ENCODE data around the gene GLIPR1L2. TPM values are rescaled to one million over a fixed set of nuclear protein-coding genes. Genes with fewer than 3 reads are reported as not detected.

Gene GLIPR1L2
- total RNA-seq, 1 donor from 2014 or later, result 0.25 TPM

DNA sequence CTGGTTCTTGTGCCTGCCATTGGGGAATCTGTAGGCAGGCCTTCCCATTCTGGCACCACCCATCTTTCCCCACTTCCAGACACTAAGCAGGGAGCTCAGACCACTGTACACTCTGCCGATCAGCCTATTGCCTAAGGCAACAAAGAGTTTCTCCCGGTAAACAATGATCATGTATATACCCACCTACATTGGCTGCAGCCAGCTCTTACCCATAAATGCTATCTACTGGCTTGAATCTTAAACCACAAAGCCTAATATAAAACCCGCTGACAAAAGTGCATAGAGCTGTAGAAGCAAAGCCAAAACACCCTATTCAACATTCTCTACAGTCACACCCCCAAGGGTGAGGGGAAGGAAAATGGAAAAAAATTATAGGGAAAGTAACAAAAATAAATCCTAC lies 68.9 kb downstream of the GLIPR1L2 start:
- no peaks in the 10 kb centered on the region for H3K79me2 ChIP-seq (ENCODE audit: insufficient read depth, low read length)

GRCh38 chr12:75460204-75460603 lies 69.3 kb downstream of the GLIPR1L2 start:
- Mint-ChIP-seq H3K4me3 (ENCODE audit: unreplicated experiment) (no peak overlapping the region), H3K27ac (ENCODE audit: unreplicated experiment) (no peak overlapping the region), H3K27me3 (ENCODE audit: low read depth, unreplicated experiment) (no peaks in the 10 kb centered on the region), H3K9me3 (ENCODE audit: unreplicated experiment) (peaks cover 10% of the 10 kb centered on the region), H3K4me1 (ENCODE audit: low read depth, unreplicated experiment) (peaks cover 4% of the 10 kb centered on the region), H3K36me3 (ENCODE audit: low read depth, unreplicated experiment) (peaks cover 2% of the 10 kb centered on the region)
- Histone ChIP-seq H3K27ac (ENCODE audit: low read depth, low read length) (no peak overlapping the region), H3K36me3 (ENCODE audit: insufficient read depth, low read length) (no peaks in the 10 kb centered on the region), H3K4me2 (ENCODE audit: low read length) (no peak overlapping the region), H3K27me3 (ENCODE audit: insufficient read depth, low read length) (no peaks in the 10 kb centered on the region), H3K4me1 (ENCODE audit: insufficient read depth, low read length) (no peaks in the 10 kb centered on the region), H2AFZ (ENCODE audit: low read depth, low read length) (no peak overlapping the region), H3K79me2 (ENCODE audit: insufficient read depth, low read length) (no peaks in the 10 kb centered on the region), H4K20me1 (ENCODE audit: insufficient read depth, low read length) (no peaks in the 10 kb centered on the region), H3K9ac (ENCODE audit: low read length) (no peak overlapping the region), H3K4me3 (ENCODE audit: insufficient read depth, low read depth, low read length) (no peak overlapping the region), H3K9me3 (ENCODE audit: insufficient read depth, low read depth, low read length) (peaks cover 8% of the 10 kb centered on the region)
- no peak for FAIRE-seq
- DNase-seq (ENCODE audit: low read depth), result no peak
- TF ChIP-seq CTCF (IDR thresholded peaks at IDR 0.05; ENCODE audit: insufficient read depth, low read depth, low read length), result no peak
- no peak for TF ChIP-seq EZH2 (IDR thresholded peaks at IDR 0.05; ENCODE audit: insufficient read depth, low read length)

More for the DNA sequence above, 68.9 kb downstream of the GLIPR1L2 start:
- no peak overlapping the region for H2AFZ ChIP-seq (ENCODE audit: low read depth, low read length)
- H3K4me3 ChIP-seq (ENCODE audit: insufficient read depth, low read depth, low read length), result no peak overlapping the region
- no peaks in the 10 kb centered on the region for H4K20me1 ChIP-seq (ENCODE audit: insufficient read depth, low read length)
- peaks cover 2% of the 10 kb centered on the region for H3K36me3 Mint-ChIP-seq (ENCODE audit: low read depth, unreplicated experiment)
- H3K27ac Mint-ChIP-seq (ENCODE audit: unreplicated experiment), result no peak overlapping the region
- no peaks in the 10 kb centered on the region for H3K27me3 ChIP-seq (ENCODE audit: insufficient read depth, low read length)
- H3K4me1 Mint-ChIP-seq (ENCODE audit: low read depth, unreplicated experiment), result peaks cover 4% of the 10 kb centered on the region
- FAIRE-seq (no peak), DNase-seq (ENCODE audit: low read depth) (no peak)
- no peak overlapping the region for H3K9ac ChIP-seq (ENCODE audit: low read length)
- H3K27ac ChIP-seq (ENCODE audit: low read depth, low read length), result no peak overlapping the region
- no peaks in the 10 kb centered on the region for H3K4me1 ChIP-seq (ENCODE audit: insufficient read depth, low read length)
- no peak overlapping the region for H3K4me3 Mint-ChIP-seq (ENCODE audit: unreplicated experiment)
- H3K4me2 ChIP-seq (ENCODE audit: low read length), result no peak overlapping the region
- H3K9me3 Mint-ChIP-seq (ENCODE audit: unreplicated experiment), result peaks cover 10% of the 10 kb centered on the region
- no peaks in the 10 kb centered on the region for H3K27me3 Mint-ChIP-seq (ENCODE audit: low read depth, unreplicated experiment)
- H3K36me3 ChIP-seq (ENCODE audit: insufficient read depth, low read length), result no peaks in the 10 kb centered on the region
- H3K9me3 ChIP-seq (ENCODE audit: insufficient read depth, low read depth, low read length), result peaks cover 8% of the 10 kb centered on the region
- TF ChIP-seq EZH2 (IDR thresholded peaks at IDR 0.05; ENCODE audit: insufficient read depth, low read length), result no peak
- TF ChIP-seq CTCF (IDR thresholded peaks at IDR 0.05; ENCODE audit: insufficient read depth, low read depth, low read length), result no peak

- Histone ChIP-seq H2AFZ (ENCODE audit: low read depth, low read length) (no peak overlapping the region), H3K4me2 (ENCODE audit: low read length) (no peak overlapping the region), H3K9ac (ENCODE audit: low read length) (no peak overlapping the region), H3K4me3 (ENCODE audit: insufficient read depth, low read depth, low read length) (no peak overlapping the region), H3K27ac (ENCODE audit: low read depth, low read length) (no peak overlapping the region), H3K27me3 (ENCODE audit: insufficient read depth, low read length) (no peaks in the 10 kb centered on the region), H3K79me2 (ENCODE audit: insufficient read depth, low read length) (no peaks in the 10 kb centered on the region), H3K36me3 (ENCODE audit: insufficient read depth, low read length) (no peaks in the 10 kb centered on the region), H3K9me3 (ENCODE audit: insufficient read depth, low read depth, low read length) (no peaks in the 10 kb centered on the region), H3K4me1 (ENCODE audit: insufficient read depth, low read length) (no peaks in the 10 kb centered on the region), H4K20me1 (ENCODE audit: insufficient read depth, low read length) (no peaks in the 10 kb centered on the region)
- DNase-seq (ENCODE audit: low read depth), result no peak
- H3K9me3 Mint-ChIP-seq (ENCODE audit: unreplicated experiment), result peaks cover 3% of the 10 kb centered on the region
- TF ChIP-seq CTCF (IDR thresholded peaks at IDR 0.05; ENCODE audit: insufficient read depth, low read depth, low read length) (no peak), EZH2 (IDR thresholded peaks at IDR 0.05; ENCODE audit: insufficient read depth, low read length) (no peak)
- peaks cover 3% of the 10 kb centered on the region for H3K4me1 Mint-ChIP-seq (ENCODE audit: low read depth, unreplicated experiment)
- H3K36me3 Mint-ChIP-seq (ENCODE audit: low read depth, unreplicated experiment), result no peaks in the 10 kb centered on the region
- FAIRE-seq, result no peak
- no peak overlapping the region for H3K4me3 Mint-ChIP-seq (ENCODE audit: unreplicated experiment)
- no peak overlapping the region for H3K27ac Mint-ChIP-seq (ENCODE audit: unreplicated experiment)
- no peaks in the 10 kb centered on the region for H3K27me3 Mint-ChIP-seq (ENCODE audit: low read depth, unreplicated experiment)
Measured at GRCh38 chr12:75471902-75472890, 81.3 kb downstream of the GLIPR1L2 start.

Measured in astrocyte (in vitro differentiated cells and primary cell).